IPS-18c (cell line): ENCODE results near the gene ADGRD1.
"Not testable (repeated sequence)": the region's sequence is repeated elsewhere in the genome, so short reads cannot be mapped to it uniquely, and the experiment has no call there.

ENCODE experiments used
- H3K4me3 ChIP-seq: 2 replicates; pipeline ENCODE4 v1.7.0; 2013; ENCODE audit warnings: low read depth, mild to moderate bottlenecking, low read length, moderate library complexity; ENCODE audit not compliant: insufficient read depth
- H3K9me3 ChIP-seq: one replicate; pipeline ENCODE4 v1.6.1; 2013; ENCODE audit warnings: mild to moderate bottlenecking, low read length, moderate library complexity; ENCODE audit not compliant: control insufficient read depth, insufficient read depth

The ADGRD1 gene

GRCh38 chr12:131061041-131061806 lies 107.5 kb downstream of the ADGRD1 start:
- H3K4me3 ChIP-seq: no peak overlapping the region
- no peaks in the 10 kb centered on the region for H3K9me3 ChIP-seq

GRCh38 chr12:131063413-131063812 lies 109.7 kb downstream of the ADGRD1 start:
- Histone ChIP-seq H3K9me3 (no peaks in the 10 kb centered on the region), H3K4me3 (no peak overlapping the region)

GRCh38 chr12:131063960-131064359 lies 110.3 kb downstream of the ADGRD1 start:
- Histone ChIP-seq H3K4me3 (no peak overlapping the region), H3K9me3 (no peaks in the 10 kb centered on the region)

- H3K9me3 ChIP-seq: no peaks in the 10 kb centered on the region
These were observed 111.6 kb downstream of the ADGRD1 start for GRCh38 chr12:131065279-131065678.

DNA sequence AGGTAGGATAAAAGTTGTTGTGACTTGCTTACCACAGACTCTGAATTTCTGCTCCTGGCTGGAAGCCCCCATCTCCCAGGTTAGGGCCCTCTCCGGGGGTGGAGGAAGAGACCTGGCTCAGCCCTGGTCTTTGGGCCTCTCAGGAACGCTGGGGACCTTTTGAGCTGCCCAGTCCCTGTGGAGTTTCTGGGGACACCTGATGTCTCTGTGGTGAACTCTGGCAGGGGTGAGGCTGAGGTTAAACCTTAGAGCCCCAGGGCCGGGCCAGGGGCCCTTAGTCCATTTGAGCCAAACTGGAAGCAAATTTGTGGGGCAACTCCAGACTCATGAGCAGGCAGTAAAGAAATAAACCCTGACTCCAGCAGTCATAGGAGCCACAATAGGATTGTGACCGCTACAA lies 112.1 kb downstream of the ADGRD1 start:
- Histone ChIP-seq H3K9me3 (no peaks in the 10 kb centered on the region), H3K4me3 (no peak overlapping the region)

More at GRCh38 chr12:131065279-131065678, 111.6 kb downstream of the ADGRD1 start:
- H3K4me3 ChIP-seq: no peak overlapping the region

- Histone ChIP-seq H3K4me3 (no peak overlapping the region), H3K9me3 (no peaks in the 10 kb centered on the region)
These were observed 112.6 kb downstream of the ADGRD1 start for GRCh38 chr12:131066207-131066885.

- no peak overlapping the region for H3K4me3 ChIP-seq
- no peaks in the 10 kb centered on the region for H3K9me3 ChIP-seq
These were observed 113.3 kb downstream of the ADGRD1 start for GRCh38 chr12:131066886-131067490.

- no peak overlapping the region for H3K4me3 ChIP-seq
- H3K9me3 ChIP-seq: no peaks in the 10 kb centered on the region
These were observed 114.5 kb downstream of the ADGRD1 start for GRCh38 chr12:131067981-131068851.

- H3K9me3 ChIP-seq, H3K4me3 ChIP-seq: not testable (repeated sequence)
These were observed 115.4 kb downstream of the ADGRD1 start for GRCh38 chr12:131068926-131069720.

GRCh38 chr12:131070136-131070535 lies 116.4 kb downstream of the ADGRD1 start:
- H3K4me3 ChIP-seq, H3K9me3 ChIP-seq: not testable (repeated sequence)

- H3K9me3 ChIP-seq, H3K4me3 ChIP-seq: not testable (repeated sequence)
These were observed 117.0 kb downstream of the ADGRD1 start for GRCh38 chr12:131070668-131071067.

DNA sequence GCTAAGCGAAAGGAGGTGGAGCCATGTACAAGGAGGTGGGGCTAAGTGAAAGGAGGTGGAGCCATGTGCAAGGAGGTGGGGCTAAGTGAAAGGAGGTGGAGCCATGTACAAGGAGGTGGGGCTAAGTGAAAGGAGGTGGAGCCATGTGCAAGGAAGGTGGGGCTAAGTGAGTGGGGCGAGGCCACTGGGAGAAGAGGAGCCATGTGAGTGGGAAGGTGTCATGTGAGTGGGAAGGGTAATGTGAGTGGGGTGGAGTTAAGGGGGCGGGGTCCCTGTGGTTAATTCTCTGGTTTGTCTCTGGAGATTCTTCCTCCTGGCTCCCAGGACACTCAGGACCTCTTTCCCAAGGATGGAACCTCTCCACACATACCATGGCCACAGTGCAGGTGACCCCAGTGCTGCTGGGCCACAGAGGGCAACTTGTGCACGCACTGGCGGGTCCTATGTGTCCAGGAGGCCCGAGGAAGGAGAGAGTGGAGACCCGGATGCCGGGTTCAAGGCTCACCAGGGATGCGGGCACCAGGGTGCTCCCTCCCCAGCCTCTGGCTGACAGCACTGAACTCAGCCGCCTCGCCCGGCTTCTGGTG lies 117.6 kb downstream of the ADGRD1 start:
- H3K9me3 ChIP-seq, H3K4me3 ChIP-seq: not testable (repeated sequence)

GRCh38 chr12:131071950-131072349 lies 118.2 kb downstream of the ADGRD1 start:
- H3K9me3 ChIP-seq, H3K4me3 ChIP-seq: not testable (repeated sequence)

DNA sequence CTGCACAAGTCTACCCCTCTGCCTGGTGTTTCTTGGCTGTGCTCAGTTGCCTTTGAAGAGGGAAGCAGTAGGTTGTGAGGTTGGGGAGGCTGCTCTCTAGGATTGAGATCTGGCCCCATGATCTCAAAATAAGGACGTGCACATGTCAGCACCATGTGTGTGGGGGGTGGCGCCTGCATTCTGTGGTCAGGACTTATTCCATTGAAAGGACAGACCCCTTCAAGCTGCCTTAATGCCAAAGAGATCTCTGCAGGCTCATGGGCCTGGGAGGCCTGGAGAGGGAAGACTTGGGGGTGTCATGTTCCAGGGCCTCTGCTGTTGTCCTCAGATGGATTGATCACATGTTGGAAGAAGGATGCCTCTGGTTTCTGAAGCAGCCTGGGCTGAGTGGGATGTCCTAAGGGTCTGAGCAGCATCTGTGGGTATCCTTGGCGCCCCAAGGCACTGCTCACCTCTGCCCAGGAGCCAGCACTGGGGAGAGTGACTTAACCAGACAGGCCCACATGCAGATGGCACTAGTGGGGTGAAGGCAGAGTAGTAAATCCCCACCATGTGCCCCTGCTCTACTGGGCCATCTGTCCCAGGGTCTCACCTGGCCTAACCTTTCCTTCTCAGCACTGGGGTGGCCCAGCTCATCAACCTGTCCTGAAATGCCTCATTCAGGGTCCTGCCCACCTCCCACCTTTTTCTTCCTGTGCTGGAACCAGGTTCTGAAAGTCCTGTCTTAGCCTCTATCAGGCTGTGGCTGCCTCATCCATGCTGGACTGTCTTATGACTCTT lies 118.9 kb downstream of the ADGRD1 start:
- H3K9me3 ChIP-seq: no peaks in the 10 kb centered on the region
- H3K4me3 ChIP-seq: no peak overlapping the region

DNA sequence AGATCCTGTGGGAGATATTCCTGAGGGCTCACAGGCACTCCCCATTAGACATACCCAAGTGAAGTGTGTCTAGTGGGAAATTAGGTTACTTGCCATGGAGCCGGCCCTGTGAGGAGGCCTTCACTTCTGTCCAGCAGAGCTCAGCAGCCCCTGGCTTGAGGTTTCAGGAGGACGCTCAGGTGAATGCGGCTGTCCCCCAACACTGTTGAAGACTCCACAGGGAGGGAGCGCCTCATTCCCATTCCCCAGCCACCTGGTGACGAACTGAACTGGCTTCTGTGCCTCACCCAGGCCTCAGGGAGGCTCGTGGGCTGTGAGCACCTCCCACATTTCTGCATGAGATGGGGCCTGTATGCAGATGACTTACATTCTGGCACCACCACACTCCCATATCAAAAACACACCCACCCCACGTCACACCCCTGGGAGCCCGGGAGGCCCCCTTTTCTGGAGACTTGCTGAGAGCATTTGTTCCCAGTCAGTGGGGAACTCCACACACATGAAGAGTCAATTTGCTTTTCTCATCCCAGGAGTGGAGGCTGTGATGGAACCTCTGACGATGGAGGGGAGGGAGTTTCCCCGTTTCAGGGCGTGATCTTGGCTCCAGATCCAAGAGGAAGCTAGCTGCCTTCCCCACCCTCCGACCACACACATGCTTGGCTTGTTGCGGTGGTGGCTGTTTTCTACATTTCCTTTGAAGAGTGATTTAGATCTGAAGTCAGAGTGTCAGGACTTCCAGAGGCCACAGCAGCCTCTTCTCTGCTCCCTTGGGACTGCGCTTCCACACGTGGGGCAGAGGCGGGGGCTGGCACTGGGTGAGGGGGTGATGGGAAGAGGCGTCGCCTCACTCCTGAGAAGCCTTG lies 120.7 kb downstream of the ADGRD1 start:
- H3K4me3 ChIP-seq: no peak overlapping the region
- H3K9me3 ChIP-seq: no peaks in the 10 kb centered on the region
